Pancreas (tissue), 10 donors: Measurements from ENCODE around the gene GJC2. TPM values are rescaled to one million over a fixed set of nuclear protein-coding genes. Genes with fewer than 3 reads are reported as not detected.

Experiments used
- ATAC-seq, 4 donors: fragments of 200-7000 bp; cut with Tn5 transposase; one replicate each; pipeline versions ENCODE4 v1.8.0 to v1.9.1; 2020; ENCODE audit warnings: mild to moderate bottlenecking in 4 of 4, moderate library complexity in 4 of 4
- DNase-seq, 6 donors: peaks; one replicate each; pipeline ENCODE4 v3.0.0-alpha.2; 2020
- FAIRE-seq: peaks from 2 replicates; lab custom pipeline; 2012; peaks lifted over from hg19 to GRCh38; lab: Jason Lieb, UNC
- H3K27ac ChIP-seq, 4 donors: fragments of 200-600 bp; sonication (generic); 1 replicate in 3 of 4; 2 replicates in 1 of 4; pipeline versions ENCODE4 v1.5.0 to v1.8.0; 2020
- H3K27me3 ChIP-seq, 4 donors: fragments of 200-600 bp; one replicate each; pipeline ENCODE4 v1.8.0; 2021
- H3K36me3 ChIP-seq, 3 donors: fragments of 200-600 bp; sonication (generic) in 1 of 3; one replicate each; pipeline versions ENCODE4 v1.5.0 to v1.8.0; 2020 to 2021
- H3K4me1 ChIP-seq, 3 donors: fragments of 200-600 bp; one replicate each; pipeline ENCODE4 v1.8.0; 2021
- H3K4me3 ChIP-seq, 4 donors: fragments of 200-600 bp; sonication (generic) in 2 of 4; one replicate each; pipeline versions ENCODE4 v1.5.0 to v1.8.0; 2020 to 2021
- H3K9me3 ChIP-seq, 4 donors: fragments of 200-600 bp; one replicate each; pipeline ENCODE4 v1.8.0; 2021
- CTCF ChIP-seq, 4 donors: fragments of 200-600 bp; sonication (generic) in 3 of 4; IDR thresholded peaks; one replicate each; pipeline versions ENCODE4 v1.5.0 to v1.8.0; 2021; ENCODE audit warnings: antibody characterized with exemption in 4 of 4
- WGBS, 2 donors: extraction: QIAGEN DNeasy Blood & Tissue Kit; methylation state at CpG; one replicate each; pipeline ENCODE4 v1.1.7; 2013; 5-methylcytosine and 5-hydroxymethylcytosine counted together
- intact Hi-C, 3 donors: fragments of 100-400 bp; cut with DNase I; formaldehyde crosslinking; loops; one replicate each; pipeline versions ENCODE4 v1.11.1 to v1.14.2; 2022
- polyA plus RNA-seq, 2 donors: library from polyadenylated mRNA; stranded (reverse); fragments of 200-250 nt; gene quantifications; one replicate each; pipeline ENCODE4 v1.2.3, GENCODE V29; 2013
- total RNA-seq, 6 donors: library from RNA; stranded (reverse); fragmentation: NEBNext Ultra II Directional in 4 of 6; extraction: Animal tissue kit (Norgen Biotek cat#: 25700) in 4 of 6; gene quantifications; one replicate each; pipeline versions ENCODE4 v1.2.1 to v1.2.4, GENCODE V29; 2021 to 2023
- donor health status: healthy with polysubstance abuse.
- donor health status: DM: no; HTN: no; CAD: no; lungs with moderate emphysema.
- donor health status: DM: no; HTN: no; CAD: no.
- donor health status: control.
- donor health status: control.
- donor health status: Bipolar disorder and iron deficiency.
- donor health status: DM: yes; HTN: yes; CAD: no.
- donor health status: DM: no; HTN: no; CAD: no.
- donor health status: DM: no; HTN: no; CAD: no.
- donor health status: DM: yes; HTN: yes; CAD: no.

GJC2 gene
- total and polyA plus RNA-seq, 8 donors, result 0.08 to 0.80 (median 0.45) TPM

GRCh38 chr1:228174482-228175315 is 25.0 kb downstream of the GJC2 start:
- peak in 1 of 4 donors; percentile 53 for ATAC-seq

GRCh38 chr1:228175316-228176023 is 25.7 kb downstream of the GJC2 start:
- no peak for FAIRE-seq
- no peak for ATAC-seq
- no peaks in the 10 kb centered on the region for H3K27me3 ChIP-seq
- H3K9me3 ChIP-seq, result no peaks in the 10 kb centered on the region
- no peaks in the 10 kb centered on the region for H3K4me1 ChIP-seq
- 91 to 92% methylated on average over 18 of the region's 18 CpGs for WGBS, 2 donors
- H3K36me3 ChIP-seq, result peaks cover 0 to 4% (median 0%) of the 10 kb centered on the region in 3 donors
- DNase-seq, result peak in 2 of 6 donors; percentile 12 to 77
- intact Hi-C loops, result no loop called here
- no peak for TF ChIP-seq CTCF (IDR thresholded peaks at IDR 0.05)
- H3K27ac ChIP-seq, result no peak overlapping the region
- H3K4me3 ChIP-seq, result no peak overlapping the region

More at GRCh38 chr1:228174482-228175315, 25.0 kb downstream of the GJC2 start:
- peaks cover 0 to 4% (median 0%) of the 10 kb centered on the region in 3 donors for H3K36me3 ChIP-seq
- no peak for FAIRE-seq
- peak in 2 of 6 donors; percentile 20 to 77 for DNase-seq
- H3K4me1 ChIP-seq, result no peaks in the 10 kb centered on the region
- intact Hi-C loops, result no loop called here
- WGBS, 2 donors, result 91 to 93% methylated on average over 51 to 52 of the region's 52 CpGs
- no peak overlapping the region for H3K27ac ChIP-seq
- no peaks in the 10 kb centered on the region for H3K9me3 ChIP-seq
- no peak overlapping the region for H3K4me3 ChIP-seq
- no peak for TF ChIP-seq CTCF (IDR thresholded peaks at IDR 0.05)
- H3K27me3 ChIP-seq, result no peaks in the 10 kb centered on the region

- intact Hi-C loops, result no loop called here
- Histone ChIP-seq H3K4me3 (no peak overlapping the region), H3K27me3 (no peaks in the 10 kb centered on the region), H3K36me3 (peaks cover 0 to 4% (median 0%) of the 10 kb centered on the region in 3 donors), H3K27ac (no peak overlapping the region), H3K9me3 (no peaks in the 10 kb centered on the region), H3K4me1 (no peaks in the 10 kb centered on the region)
- ATAC-seq (no peak), DNase-seq (peak in 1 of 6 donors; percentile 37), FAIRE-seq (no peak)
- 95 to 97% methylated on average over 4 of the region's 4 CpGs for WGBS, 2 donors
- TF ChIP-seq CTCF (IDR thresholded peaks at IDR 0.05), result no peak
Measured at GRCh38 chr1:228176024-228176395, 26.3 kb downstream of the GJC2 start.

- ATAC-seq (no peak), DNase-seq (peak in 1 of 6 donors; percentile 68), FAIRE-seq (no peak)
- H3K27ac ChIP-seq, result no peak overlapping the region
- no peak overlapping the region for H3K4me3 ChIP-seq
- no peaks in the 10 kb centered on the region for H3K27me3 ChIP-seq
- TF ChIP-seq CTCF (IDR thresholded peaks at IDR 0.05), result no peak
- no peaks in the 10 kb centered on the region for H3K4me1 ChIP-seq
- no peaks in the 10 kb centered on the region for H3K9me3 ChIP-seq
- 91 to 95% methylated on average over 19 of the region's 19 CpGs for WGBS, 2 donors
- intact Hi-C loops, result no loop called here
- H3K36me3 ChIP-seq, result peaks cover 0 to 4% (median 0%) of the 10 kb centered on the region in 3 donors
Measured at GRCh38 chr1:228176461-228177182, 26.9 kb downstream of the GJC2 start.
